Uterus (tissue), 4 donors: ENCODE data around the gene PLXNB3. TPM values are rescaled to one million over a fixed set of nuclear protein-coding genes. Genes with fewer than 3 reads are reported as not detected.

Experiments
- DNase-seq, 2 donors: peaks; one replicate each; pipeline ENCODE4 v3.0.0-alpha.2; 2019 to 2020
- H3K27ac ChIP-seq, 2 donors: fragments of 200-600 bp; sonication (generic); 1 replicate in 1 of 2; 2 replicates in 1 of 2; pipeline ENCODE4 v1.5.1; 2016 to 2018
- H3K27me3 ChIP-seq, 2 donors: fragments of 200-600 bp; sonication (generic); one replicate each; pipeline ENCODE4 v1.5.1; 2018 to 2019; ENCODE audit warnings: control low read depth in 1 of 2
- H3K36me3 ChIP-seq, 2 donors: fragments of 200-600 bp; sonication (generic); one replicate each; pipeline ENCODE4 v1.5.1; 2019; ENCODE audit warnings: control low read depth in 1 of 2
- H3K4me1 ChIP-seq, 2 donors: fragments of 200-600 bp; sonication (generic); one replicate each; pipeline ENCODE4 v1.5.1; 2018 to 2019; ENCODE audit warnings: control low read depth in 1 of 2
- H3K4me3 ChIP-seq, 2 donors: fragments of 200-600 bp; sonication (generic); 1 replicate in 1 of 2; 2 replicates in 1 of 2; pipeline ENCODE4 v1.5.1; 2018 to 2019; ENCODE audit warnings: mild to moderate bottlenecking in 1 of 2
- H3K9me3 ChIP-seq, 2 donors: fragments of 200-600 bp; sonication (generic); one replicate each; pipeline ENCODE4 v1.5.1; 2019; ENCODE audit warnings: control low read depth in 1 of 2
- CTCF ChIP-seq, 4 experiments: fragments of 200-600 bp in 2 of 4; fragments of 450-650 bp in 2 of 4; sonication (generic) in 2 of 4; IDR thresholded peaks; one replicate each; pipeline ENCODE4 v1.5.1; 2016 to 2019; ENCODE audit warnings: antibody characterized with exemption in 4 of 4, mild to moderate bottlenecking in 2 of 4, moderate library complexity in 1 of 4
- POLR2A ChIP-seq, 2 donors: fragments of 450-650 bp; IDR thresholded peaks; one replicate each; pipeline ENCODE4 v1.6.1; 2016; ENCODE audit warnings: antibody characterized with exemption in 2 of 2, mild to moderate bottlenecking in 1 of 2, moderate library complexity in 1 of 2
- intact Hi-C: fragments of 100-400 bp; cut with DNase I; formaldehyde crosslinking; loops from one replicate; pipeline ENCODE4 v1.15.1; 2023; ENCODE audit warnings: low total_unique reads
- total RNA-seq, 4 donors: library from RNA; depleted of rRNA in 3 of 4; stranded (reverse); fragments of >200 nt in 3 of 4; gene quantifications; one replicate each; pipeline versions ENCODE4 v1.1.0 to v1.2.4, GENCODE V29; 2014 to 2023
- donor health status: DM: yes; HTN: yes; CAD: no.

Gene PLXNB3
- total RNA-seq, 4 donors from 2014 or later: 1.5 to 50.7 (median 5.1) TPM

GRCh38 chrX:153733651-153734240, 30.3 kb upstream of the PLXNB3 start:
- intact Hi-C loops: no loop called here
- no peak overlapping the region for H3K27ac ChIP-seq
- no peaks in the 10 kb centered on the region for H3K27me3 ChIP-seq
- H3K9me3 ChIP-seq: no peaks in the 10 kb centered on the region
- H3K4me1 ChIP-seq: no peaks in the 10 kb centered on the region
- H3K36me3 ChIP-seq: no peaks in the 10 kb centered on the region
- no peak for TF ChIP-seq POLR2A (IDR thresholded peaks at IDR 0.05)
- H3K4me3 ChIP-seq: no peak overlapping the region
- DNase-seq: no peak

- Histone ChIP-seq H3K27ac (no peak overlapping the region), H3K9me3 (no peaks in the 10 kb centered on the region), H3K4me3 (no peak overlapping the region), H3K4me1 (no peaks in the 10 kb centered on the region), H3K36me3 (no peaks in the 10 kb centered on the region), H3K27me3 (no peaks in the 10 kb centered on the region)
- TF ChIP-seq CTCF (IDR thresholded peaks at IDR 0.05) (no peak), POLR2A (IDR thresholded peaks at IDR 0.05) (no peak)
- no peak for DNase-seq
- intact Hi-C loops: no loop called here
Measured at GRCh38 chrX:153734871-153735270, 29.2 kb upstream of the PLXNB3 start.

- DNase-seq: no peak
- H3K4me3 ChIP-seq: no peak overlapping the region
- no peaks in the 10 kb centered on the region for H3K27me3 ChIP-seq
Measured at GRCh38 chrX:153735274-153735673, 28.8 kb upstream of the PLXNB3 start.

GRCh38 chrX:153736071-153736820, 27.8 kb upstream of the PLXNB3 start:
- Histone ChIP-seq H3K27ac (no peak overlapping the region), H3K27me3 (no peaks in the 10 kb centered on the region), H3K9me3 (no peaks in the 10 kb centered on the region), H3K36me3 (no peaks in the 10 kb centered on the region), H3K4me1 (no peaks in the 10 kb centered on the region), H3K4me3 (no peak overlapping the region)
- no peak for TF ChIP-seq POLR2A (IDR thresholded peaks at IDR 0.05)
- no peak for TF ChIP-seq CTCF (IDR thresholded peaks at IDR 0.05)
- intact Hi-C loops: no loop called here
- no peak for DNase-seq

More at GRCh38 chrX:153735274-153735673, 28.8 kb upstream of the PLXNB3 start:
- intact Hi-C loops: no loop called here
- Histone ChIP-seq H3K9me3 (no peaks in the 10 kb centered on the region), H3K4me1 (no peaks in the 10 kb centered on the region), H3K27ac (no peak overlapping the region), H3K36me3 (no peaks in the 10 kb centered on the region)
- TF ChIP-seq POLR2A (IDR thresholded peaks at IDR 0.05) (no peak), CTCF (IDR thresholded peaks at IDR 0.05) (no peak)

GRCh38 chrX:153736871-153737441, 27.1 kb upstream of the PLXNB3 start:
- no peak for DNase-seq
- Histone ChIP-seq H3K9me3 (no peaks in the 10 kb centered on the region), H3K4me3 (no peak overlapping the region), H3K4me1 (no peaks in the 10 kb centered on the region), H3K27ac (no peak overlapping the region), H3K27me3 (no peaks in the 10 kb centered on the region), H3K36me3 (no peaks in the 10 kb centered on the region)
- intact Hi-C loops: no loop called here
- TF ChIP-seq POLR2A (IDR thresholded peaks at IDR 0.05): no peak
- no peak for TF ChIP-seq CTCF (IDR thresholded peaks at IDR 0.05)
